Measurements from ENCODE around the gene LDB1.

DNA sequence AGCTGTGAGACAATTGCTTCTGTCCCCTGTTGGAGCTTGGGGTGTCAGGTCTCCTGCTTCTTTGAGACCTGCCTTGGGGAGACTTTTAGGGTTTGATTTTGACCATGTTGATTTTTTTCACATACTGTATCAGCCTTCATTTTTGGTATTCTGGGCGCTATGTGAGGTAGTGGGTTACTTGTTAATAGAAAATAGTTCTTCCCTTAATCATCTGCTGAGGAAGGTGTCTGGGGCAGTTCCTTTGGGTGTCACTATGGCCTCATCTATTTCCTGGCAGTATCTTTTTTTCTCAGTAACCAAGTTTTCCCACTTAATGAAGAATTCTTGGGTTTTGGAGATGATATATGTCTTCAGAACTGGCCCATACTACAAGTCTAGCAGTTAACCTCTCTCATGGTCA is 27.4 kb upstream of the LDB1 start:
- TF ChIP-seq, protein P1, sequence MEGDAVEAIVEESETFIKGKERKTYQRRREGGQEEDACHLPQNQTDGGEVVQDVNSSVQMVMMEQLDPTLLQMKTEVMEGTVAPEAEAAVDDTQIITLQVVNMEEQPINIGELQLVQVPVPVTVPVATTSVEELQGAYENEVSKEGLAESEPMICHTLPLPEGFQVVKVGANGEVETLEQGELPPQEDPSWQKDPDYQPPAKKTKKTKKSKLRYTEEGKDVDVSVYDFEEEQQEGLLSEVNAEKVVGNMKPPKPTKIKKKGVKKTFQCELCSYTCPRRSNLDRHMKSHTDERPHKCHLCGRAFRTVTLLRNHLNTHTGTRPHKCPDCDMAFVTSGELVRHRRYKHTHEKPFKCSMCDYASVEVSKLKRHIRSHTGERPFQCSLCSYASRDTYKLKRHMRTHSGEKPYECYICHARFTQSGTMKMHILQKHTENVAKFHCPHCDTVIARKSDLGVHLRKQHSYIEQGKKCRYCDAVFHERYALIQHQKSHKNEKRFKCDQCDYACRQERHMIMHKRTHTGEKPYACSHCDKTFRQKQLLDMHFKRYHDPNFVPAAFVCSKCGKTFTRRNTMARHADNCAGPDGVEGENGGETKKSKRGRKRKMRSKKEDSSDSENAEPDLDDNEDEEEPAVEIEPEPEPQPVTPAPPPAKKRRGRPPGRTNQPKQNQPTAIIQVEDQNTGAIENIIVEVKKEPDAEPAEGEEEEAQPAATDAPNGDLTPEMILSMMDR (IDR thresholded peaks at IDR 0.05) = no peak
- TF ChIP-seq POLR2A (IDR thresholded peaks at IDR 0.05) = no peak

Data from heart left ventricle (tissue), 13 donors.